HG03097 (cell line): ENCODE results near the gene UCMA.
"Not testable (repeated sequence)": the region's sequence is repeated elsewhere in the genome, so short reads cannot be mapped to it uniquely, and the experiment has no call there.

ENCODE experiments used
- ATAC-seq: cut with Tn5 transposase; IDR thresholded peaks from one replicate; pipeline ENCODE4 v1.9.1; 2021; ENCODE audit not compliant: unreplicated experiment, low FRiP score

The UCMA gene

DNA sequence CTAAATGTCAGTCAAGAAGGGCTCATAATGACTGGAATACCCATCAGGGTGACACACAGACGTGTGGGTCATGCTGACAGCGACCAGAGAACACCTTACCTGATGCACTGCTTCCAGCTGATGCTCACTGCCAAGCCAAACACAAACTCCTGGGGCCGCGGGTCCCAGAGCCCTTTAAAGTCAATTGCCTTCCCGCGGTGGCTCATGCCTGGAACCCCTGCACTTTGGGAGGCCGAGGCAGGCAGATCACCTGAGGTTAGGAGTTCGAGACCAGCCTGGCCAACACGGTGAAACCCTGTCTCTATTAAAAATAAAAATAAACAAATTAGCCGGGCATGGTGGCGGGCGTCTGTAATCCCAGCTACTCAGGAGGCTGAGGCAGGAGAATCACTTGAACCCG, 562 bp upstream of the UCMA start:
- not testable (repeated sequence) for ATAC-seq

DNA sequence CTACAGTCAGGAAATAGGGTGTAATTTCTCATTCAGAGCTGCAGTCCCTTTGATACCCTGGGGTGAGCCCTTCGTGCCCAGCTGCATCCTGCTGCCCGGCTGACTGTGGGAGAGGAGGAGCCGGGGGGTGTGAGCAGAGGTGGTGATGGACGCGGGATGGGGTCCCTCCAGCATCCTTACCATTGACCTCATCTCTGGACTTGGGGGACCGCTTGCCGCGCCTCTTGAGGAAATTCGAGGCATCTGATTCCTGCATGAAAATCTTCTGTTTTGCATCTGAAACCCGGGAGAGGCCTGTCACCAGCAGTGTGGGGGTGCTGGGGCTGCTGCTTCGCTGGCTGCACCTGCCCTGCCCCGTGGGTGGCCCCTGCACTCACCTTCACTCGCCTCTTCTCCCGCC, 816 bp downstream of the UCMA start:
- no peak for ATAC-seq

DNA sequence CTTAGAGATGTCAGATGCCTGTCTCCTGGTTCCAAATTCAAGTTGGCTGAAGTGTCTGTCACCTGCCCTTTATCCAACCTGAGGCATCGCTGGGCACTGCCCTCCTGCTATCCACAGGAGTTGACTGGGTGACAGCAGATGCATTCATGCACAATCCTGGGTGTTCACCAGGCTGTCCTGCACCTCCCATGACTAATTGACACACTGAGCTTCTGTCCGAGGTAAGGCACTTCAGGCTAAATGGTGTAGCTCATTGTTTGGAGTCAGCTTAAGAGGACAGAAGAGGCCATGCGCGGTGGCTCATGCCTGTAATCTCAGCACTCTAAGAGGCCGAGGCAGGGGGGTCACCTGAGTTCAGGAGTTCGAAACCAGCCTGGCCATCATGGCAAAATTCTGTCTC, 2.4 kb downstream of the UCMA start:
- no peak for ATAC-seq

DNA sequence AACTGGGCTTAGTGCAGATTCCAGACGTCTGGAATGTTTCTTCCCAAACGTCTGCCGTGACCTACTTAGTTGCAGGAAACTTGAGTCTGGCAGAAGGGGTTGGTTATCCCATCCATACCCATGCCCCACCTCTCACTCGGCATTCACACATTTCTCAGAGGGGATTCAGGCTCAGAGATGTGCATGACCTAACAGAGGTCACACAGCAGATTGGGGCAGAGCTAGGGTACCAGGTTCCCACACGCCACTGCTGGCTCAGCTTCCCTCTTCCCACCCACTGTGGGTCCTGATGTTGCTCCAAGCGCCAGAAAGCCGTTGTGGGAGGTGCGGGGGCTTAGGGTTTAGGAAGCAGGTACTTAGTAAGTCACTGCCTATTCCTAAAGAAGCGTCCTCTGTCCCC, 3.0 kb downstream of the UCMA start:
- ATAC-seq: no peak

DNA sequence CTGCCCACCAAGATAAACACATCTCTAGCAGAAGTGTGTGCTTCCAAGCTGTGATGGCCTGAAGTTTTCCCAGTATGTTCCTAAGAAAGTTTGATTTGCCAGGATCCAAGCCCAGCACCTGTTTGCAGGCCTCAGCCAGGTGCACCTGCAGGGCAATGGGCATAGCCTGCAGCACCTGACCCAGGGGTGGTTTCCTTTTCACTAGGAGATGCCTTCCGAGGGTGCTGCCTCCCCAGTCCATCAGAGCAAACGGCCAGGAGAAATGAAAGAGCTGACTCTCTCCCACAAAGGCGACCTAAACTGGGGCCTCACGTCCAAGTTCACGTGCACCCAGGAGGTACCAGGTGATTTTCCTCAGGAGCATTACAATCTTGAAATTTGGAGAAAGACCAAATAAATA, 7.1 kb downstream of the UCMA start:
- no peak for ATAC-seq

DNA sequence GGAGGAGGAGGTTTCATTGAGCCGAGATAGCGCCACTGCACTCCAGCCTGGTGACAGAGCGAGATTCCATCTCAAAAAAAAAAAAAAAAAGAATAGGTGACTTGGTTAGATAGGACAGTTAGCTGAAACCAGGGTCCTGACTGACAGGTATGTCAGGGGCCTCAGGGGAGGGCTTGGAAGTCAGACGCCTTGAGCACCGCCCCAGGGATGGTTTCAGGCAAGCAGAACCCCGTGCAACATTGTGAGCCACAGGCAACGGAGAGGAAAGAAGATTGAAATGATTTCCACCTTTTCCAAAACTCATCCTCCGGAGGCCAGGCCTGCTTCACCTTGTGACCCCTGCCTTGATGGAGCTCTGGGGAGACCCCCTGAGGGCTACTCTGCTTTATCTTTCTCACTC, 8.6 kb downstream of the UCMA start:
- ATAC-seq: no peak

DNA sequence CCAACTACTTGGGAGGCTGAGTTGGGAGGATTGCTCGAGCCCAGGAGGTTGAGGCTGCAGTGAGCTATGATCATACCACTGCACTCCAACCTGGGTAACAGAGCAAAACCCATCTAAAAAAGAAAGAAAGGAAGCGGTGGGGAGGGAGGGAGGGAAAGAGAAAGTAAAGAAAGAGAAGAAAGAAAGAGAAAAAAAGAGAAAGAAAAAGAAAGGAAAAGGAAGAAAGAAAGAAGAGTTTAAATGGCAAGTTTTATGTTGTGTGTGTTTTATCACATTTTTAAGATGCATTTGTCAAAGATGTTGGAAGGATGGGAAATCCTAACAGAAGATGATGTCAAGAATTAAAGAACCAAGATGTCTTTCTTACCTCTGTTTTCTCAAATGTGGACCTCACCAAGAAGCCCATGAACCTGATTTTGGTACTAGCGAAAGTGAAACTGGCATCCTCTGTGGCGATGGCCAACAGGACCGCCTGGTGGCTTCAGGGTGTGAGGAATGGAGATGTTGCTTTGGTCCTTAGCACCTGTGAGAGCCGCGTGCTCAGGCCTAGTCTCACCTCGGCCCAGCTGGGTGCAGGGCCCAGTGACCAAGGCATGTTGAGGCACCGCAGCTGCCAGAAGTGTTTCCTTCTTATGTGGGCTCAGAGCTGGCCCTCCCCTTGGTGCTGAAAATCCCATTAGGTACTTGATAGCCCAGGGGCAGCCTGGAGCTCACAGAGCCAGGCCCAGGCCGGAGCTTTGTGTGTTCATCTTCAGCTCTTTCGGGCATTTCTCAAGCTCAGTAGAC, 9.8 kb downstream of the UCMA start:
- ATAC-seq: no peak

DNA sequence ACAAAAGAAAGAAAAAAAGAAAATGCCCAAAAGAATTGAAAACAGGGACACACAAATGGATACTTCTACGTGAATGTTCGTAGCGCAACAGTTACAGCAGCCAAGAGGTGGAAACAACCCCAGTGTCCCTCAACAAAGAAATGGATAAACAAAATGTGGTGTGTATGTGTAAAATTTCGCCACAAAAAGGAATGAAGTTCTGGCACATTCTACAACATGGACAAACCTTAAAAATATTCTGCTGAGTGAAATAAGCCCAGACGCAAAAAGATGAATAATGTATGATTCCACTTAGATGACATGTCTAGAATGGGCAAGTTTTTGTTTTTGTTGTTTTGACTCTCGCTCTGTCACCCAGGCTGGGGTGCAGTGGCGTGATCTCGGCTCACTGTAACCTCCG, 10.9 kb downstream of the UCMA start:
- no peak for ATAC-seq

DNA sequence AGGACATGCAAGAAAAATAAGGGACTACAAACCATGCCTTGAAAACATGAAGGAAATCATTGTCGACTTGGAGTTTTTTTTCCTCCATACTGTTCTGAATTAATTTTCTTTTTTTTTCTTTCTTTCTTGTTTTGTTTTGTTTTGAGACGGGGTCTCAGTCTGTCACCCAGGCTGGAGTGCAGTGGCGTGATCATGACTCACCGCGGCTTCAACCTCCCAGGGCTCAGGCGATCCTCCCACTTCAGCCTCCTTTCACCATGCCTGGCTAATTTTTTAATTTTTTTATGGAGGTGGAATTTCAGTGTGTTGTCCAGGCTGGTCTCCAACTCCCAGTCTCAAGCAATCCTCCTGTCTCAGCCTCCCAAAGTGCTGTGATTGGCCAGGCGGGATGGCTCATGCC, 11.6 kb downstream of the UCMA start:
- no peak for ATAC-seq

DNA sequence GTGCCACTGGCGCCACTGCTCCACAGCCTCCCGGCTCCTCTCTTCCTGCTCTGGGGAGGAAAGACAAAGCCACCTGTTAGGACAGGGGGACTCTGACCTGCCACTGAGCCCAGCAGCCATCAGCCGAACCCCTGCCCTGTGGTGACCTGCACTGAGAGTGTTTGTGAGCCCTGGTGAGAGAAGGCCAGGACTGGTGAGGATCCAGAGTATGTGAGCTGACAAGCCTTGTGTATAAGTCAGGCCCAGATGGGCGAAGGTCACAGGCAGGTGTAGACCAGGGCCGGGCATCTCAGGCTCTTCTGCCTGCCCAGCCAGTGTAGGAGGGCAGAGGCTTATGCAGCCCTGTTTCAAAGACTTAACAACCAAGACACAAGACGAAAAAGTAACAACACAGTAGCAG, 12.0 kb downstream of the UCMA start:
- no peak for ATAC-seq

DNA sequence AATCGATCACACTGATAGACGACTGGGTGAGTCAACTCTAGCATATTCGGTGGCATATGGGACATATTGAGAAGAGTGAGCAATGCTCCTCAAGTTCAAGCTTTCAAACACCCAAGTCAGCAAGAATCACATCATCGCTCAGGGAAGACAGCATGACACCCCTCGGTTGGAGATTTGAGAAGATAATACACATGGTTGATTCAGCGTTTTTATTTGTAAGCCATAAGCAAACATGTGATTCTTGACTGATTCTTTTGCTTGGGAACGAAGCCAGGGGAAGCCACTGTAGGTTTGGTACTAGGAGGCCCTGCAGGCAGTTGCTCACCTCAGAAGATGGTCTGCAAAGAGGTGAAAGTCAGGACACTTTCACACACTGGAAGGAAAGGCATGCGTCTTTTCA, 12.6 kb downstream of the UCMA start:
- no peak for ATAC-seq

DNA sequence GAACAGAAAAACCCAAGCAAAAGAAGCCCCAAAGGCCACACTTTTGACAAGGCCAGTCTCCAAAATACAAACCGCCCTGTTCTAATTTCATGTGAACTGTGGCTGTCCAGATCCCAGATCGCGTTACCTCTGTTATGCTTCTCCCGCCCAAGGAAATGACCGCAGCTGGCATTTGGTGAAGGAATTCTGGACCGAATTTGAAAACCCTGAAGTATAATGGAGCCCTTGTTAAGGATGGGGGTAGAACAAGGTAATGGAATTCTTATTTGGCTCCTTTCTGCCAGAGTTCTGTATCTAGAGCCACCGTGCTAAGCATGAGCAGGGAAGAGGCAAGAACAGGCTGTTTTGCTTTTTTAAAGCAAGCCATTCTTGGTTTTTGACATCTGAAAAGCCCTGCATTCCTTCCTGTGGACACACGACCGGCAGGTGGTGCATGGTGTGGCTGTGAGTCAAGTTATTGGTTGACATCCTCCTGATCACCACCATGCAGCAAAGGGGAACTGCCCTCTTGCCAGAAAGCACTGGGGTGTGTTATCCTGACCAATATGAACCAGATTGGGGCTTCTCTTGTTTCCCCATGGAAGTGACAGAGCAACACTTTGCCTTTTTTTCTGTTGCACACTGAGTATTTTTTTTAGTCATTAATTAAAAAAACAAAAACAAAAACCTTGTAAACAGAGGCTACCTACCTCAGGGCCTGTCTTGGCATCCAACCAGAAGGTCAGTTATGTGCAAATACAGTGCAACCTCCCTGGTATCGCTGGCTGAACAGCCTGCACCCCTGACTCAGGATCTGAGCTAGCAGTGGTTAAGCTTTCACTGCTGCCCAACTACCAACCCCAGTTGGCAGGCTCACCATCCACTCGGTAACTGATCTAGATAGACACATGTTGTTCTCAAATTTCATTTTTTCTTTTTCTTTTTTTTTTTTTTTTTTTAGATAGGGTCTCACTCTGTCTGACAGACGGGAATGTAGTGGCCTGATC, 14.2 kb downstream of the UCMA start:
- ATAC-seq: no peak

DNA sequence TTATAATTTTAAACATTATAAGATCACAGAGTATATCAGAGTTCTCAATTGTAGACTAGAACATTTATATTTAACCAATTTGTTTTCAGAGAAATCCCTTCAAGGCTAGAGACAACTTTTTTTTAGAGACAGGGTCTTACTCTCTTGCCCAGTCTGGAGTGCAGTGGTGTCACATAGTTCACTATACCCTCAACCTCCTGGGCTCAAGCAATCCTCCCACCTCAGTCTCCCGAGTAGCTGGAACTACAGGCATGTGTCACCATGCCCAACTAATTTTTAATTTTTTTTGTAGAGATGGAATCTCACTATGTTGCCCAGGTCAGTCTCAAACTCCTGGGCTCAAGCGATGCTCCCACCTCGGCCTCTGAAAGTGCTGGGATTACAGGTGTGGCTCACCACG, 15.3 kb downstream of the UCMA start:
- no peak for ATAC-seq

DNA sequence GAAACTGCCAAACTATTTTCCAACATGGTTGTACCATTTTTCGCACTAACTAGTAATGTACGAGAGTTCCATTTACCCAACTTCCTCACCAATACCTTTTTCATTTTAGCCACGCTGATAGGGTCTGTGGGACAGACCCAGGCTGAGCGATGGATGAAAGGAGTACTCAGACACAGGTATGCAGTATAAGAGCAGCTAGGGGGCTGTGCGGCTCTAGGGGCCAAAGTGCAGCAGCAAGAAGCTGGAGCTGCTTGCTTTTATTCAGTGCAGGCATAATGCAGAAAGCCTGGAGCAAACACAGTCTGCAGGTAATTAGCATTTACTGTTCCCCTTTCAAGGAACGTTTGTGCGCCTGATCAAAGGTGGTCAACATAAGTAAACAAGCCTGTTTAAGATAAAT, 21.0 kb downstream of the UCMA start:
- ATAC-seq: no peak

DNA sequence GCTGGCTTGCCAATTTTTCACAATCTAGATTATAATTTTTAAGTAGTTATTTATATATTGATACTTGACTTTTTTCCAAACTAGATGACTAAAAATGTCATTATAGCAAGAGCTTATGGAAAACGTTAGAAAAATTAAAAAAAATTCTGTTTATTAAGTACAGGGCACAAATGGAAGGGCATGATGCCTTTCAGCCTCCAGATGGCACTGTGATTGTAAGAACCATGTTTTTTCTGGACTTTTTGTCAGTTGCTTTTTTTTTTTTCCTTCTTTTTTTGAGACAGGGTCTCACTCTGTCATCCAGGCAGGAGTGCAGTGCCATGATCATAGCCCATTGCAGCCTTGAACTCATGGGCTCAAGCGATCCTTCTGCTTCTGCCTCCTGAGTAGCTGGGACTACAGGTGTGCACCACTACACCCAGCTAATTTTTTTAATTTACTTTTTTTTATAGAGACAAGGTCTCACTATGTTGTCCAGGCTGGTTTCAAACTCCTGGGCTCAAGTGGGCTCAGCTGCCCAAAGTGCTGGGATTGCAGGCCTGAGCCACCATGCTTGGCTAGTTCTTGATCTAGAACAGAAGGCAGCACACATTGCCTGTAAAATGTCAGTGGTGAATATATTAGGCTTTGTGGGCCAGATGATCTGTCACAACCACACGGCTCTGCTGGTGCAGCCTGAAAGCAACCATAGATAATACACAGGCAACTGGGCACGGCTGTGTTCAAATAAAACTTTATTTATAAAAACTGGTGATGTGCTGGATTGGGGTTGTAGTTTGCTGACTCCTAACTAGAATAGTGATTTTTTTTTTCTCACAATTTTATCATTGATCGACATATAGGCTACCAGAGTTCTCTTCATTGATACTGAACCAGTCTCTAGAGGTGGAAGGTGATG, 27.4 kb downstream of the UCMA start:
- no peak for ATAC-seq

DNA sequence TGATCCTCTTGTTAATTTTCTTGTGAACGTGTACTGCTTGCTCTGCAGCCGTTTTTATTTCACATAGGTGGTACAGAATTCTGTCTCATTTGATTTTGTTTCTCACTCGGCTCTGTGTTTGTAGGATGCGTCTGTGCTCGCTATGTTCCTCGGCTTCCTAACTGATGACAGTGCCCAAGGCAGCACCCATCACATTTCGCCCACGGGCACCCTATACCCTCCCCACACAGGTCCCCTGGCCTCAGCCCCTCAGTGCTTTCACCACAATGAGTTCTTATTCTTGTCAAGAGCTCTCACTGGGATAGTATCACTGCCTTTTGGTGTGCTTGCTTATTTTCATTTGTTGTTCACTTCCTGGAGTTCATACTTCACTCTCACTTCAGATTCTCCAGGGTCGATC, 28.1 kb downstream of the UCMA start:
- ATAC-seq: no peak

DNA sequence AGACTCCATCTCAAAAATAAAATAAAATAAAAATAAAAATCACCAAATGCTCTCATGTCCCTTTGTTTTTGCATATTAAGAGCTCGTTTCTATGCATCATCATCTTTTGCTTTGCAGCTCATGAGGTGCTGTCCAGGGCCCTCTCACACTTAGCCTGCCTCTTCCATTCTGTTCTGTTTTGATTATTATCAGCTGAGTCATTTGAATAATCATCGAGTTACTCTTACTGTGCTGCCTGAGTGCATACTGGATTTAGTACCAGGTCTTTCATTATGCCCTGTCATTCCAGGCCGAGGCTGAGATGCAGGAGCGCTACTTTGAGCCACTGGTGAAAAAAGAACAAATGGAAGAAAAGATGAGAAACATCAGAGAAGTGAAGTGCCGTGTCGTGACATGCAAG, 33.0 kb downstream of the UCMA start:
- no peak for ATAC-seq

DNA sequence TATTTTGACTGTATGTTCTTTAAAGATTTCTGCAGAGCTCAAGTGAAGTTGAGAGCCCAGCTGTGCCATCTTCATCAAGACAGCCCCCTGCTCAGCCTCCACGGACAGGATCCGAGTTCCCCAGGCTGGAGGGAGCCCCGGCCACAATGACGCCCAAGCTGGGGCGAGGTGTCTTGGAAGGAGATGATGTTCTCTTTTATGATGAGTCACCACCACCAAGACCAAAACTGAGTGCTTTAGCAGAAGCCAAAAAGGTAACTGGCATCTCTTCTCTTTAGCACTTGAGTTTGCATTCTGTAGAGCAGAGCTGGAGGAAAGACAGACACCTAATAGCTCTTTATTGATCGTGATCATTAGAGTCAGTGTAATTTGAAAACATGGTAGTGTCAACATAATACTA, 39.2 kb downstream of the UCMA start:
- no peak for ATAC-seq

DNA sequence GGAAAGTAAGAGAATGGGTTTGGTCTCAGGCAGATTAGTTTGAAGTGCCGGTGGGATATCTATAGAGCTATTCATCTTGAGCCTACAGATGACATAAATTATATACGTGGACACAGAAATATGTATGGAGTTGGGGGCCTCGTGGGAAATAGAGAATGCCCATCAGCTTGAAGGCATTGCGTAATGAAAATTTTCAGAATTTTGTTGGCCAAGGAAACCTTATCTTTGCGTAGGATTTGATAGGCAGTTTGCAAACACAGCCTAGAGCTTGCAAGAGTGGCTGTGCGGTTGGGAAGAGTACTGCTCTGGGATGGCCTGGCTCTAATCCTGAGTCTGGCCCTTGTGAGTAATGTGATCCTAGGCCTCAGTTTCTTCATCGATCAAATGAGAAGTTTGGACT, 40.5 kb downstream of the UCMA start:
- no peak for ATAC-seq

DNA sequence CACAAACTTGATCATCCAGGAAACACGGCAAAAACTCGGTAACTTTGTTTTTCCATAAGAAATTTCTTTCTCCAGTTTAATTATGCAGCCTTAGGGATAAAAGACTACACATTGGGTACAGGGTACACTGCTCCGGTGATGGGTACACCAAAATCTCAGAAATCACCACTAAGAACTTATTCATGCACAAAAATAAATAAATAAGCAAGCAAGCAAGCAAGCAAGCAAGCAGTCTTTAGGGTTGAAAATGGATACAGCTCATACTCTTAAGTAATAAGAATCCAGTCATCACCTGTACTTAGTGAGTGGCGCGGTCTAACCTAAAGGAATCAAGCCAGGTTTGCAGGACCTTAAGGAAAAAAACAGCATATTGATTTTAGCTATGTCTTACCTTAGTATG, 42.8 kb downstream of the UCMA start:
- no peak for ATAC-seq

DNA sequence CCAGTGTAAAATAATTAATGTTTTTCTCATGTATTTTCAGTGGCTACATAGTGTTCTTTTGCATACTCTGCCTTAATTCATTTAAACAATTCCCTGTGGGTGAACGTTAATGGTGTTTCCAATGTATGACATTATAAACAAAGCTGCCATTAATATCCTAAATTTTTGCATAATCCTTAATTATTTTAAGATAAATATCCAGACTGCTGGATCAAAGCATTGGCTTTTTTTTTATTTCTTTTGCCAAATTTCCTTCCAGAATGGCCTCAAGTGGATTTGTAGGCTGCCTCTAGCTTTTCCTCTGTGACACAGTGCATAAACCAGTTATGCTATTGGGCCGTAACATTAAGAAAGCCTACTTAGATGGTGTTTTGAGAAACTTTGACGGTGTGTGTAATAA, 43.4 kb downstream of the UCMA start:
- no peak for ATAC-seq
